HG03175 (cell line): ENCODE results near the gene SPATA31C2.
"Not testable (repeated sequence)": the region's sequence is repeated elsewhere in the genome, so short reads cannot be mapped to it uniquely, and the experiment has no call there.

Experiments
- ATAC-seq: cut with Tn5 transposase; IDR thresholded peaks from one replicate; pipeline ENCODE4 v1.9.1; 2021; ENCODE audit warnings: mild to moderate bottlenecking, moderate library complexity; ENCODE audit not compliant: unreplicated experiment

SPATA31C2 gene

GRCh38 chr9:88138375-88138774, at the start of gene SPATA31C2:
Gene SPATA31C2, minus strand, starts transcription at chr9:88138475. Its CDS starts 29 bp downstream, at chr9:88138446.
- ATAC-seq, result not testable (repeated sequence)

GRCh38 chr9:88187631-88188030, 49.4 kb upstream of the SPATA31C2 start:
- ATAC-seq, result no peak

GRCh38 chr9:88186495-88187110, 48.3 kb upstream of the SPATA31C2 start:
- no peak for ATAC-seq

- ATAC-seq, result no peak
Observed at GRCh38 chr9:88184976-88185375, 46.7 kb upstream of the SPATA31C2 start.

GRCh38 chr9:88183798-88184495, 45.7 kb upstream of the SPATA31C2 start:
- no peak for ATAC-seq

GRCh38 chr9:88182501-88182900, 44.2 kb upstream of the SPATA31C2 start:
- no peak for ATAC-seq

- ATAC-seq, result no peak
Observed at GRCh38 chr9:88180081-88180765, 41.9 kb upstream of the SPATA31C2 start.

GRCh38 chr9:88179062-88179521, 40.8 kb upstream of the SPATA31C2 start:
- ATAC-seq, result no peak

- ATAC-seq, result no peak
Observed at GRCh38 chr9:88178641-88179040, 40.4 kb upstream of the SPATA31C2 start.

GRCh38 chr9:88177371-88177770, 39.1 kb upstream of the SPATA31C2 start:
- no peak for ATAC-seq

- no peak for ATAC-seq
Observed at GRCh38 chr9:88174324-88174723, 36.0 kb upstream of the SPATA31C2 start.

- ATAC-seq, result no peak
Observed at GRCh38 chr9:88173378-88173999, 35.2 kb upstream of the SPATA31C2 start.

- ATAC-seq, result no peak
Observed at GRCh38 chr9:88169700-88170099, 31.4 kb upstream of the SPATA31C2 start.

GRCh38 chr9:88168564-88168963, 30.3 kb upstream of the SPATA31C2 start:
- ATAC-seq, result no peak

- no peak for ATAC-seq
Observed at GRCh38 chr9:88166660-88167059, 28.4 kb upstream of the SPATA31C2 start.

- ATAC-seq, result no peak
Observed at GRCh38 chr9:88164850-88165249, 26.6 kb upstream of the SPATA31C2 start.

- no peak for ATAC-seq
Observed at GRCh38 chr9:88161144-88161543, 22.9 kb upstream of the SPATA31C2 start.

- ATAC-seq, result no peak
Observed at GRCh38 chr9:88143957-88144625, 5.8 kb upstream of the SPATA31C2 start.

- ATAC-seq, result no peak
Observed at GRCh38 chr9:88143179-88143578, 4.9 kb upstream of the SPATA31C2 start.

GRCh38 chr9:88133552-88133951, 4.7 kb downstream of the SPATA31C2 start:
- ATAC-seq, result not testable (repeated sequence)

GRCh38 chr9:88129556-88129955, 8.7 kb downstream of the SPATA31C2 start:
- ATAC-seq, result not testable (repeated sequence)
